Mesothelial cell of epicardium (in vitro differentiated cells): ENCODE data around the gene MAPT. TPM values are rescaled to one million over a fixed set of nuclear protein-coding genes. Genes with fewer than 3 reads are reported as not detected.

Experiments used
- DNase-seq, 2 experiments: peaks; one replicate each; pipeline ENCODE4 v3.0.0; 2021; ENCODE audit warnings: low spot score in 2 of 2; ENCODE audit not compliant: unreplicated experiment in 2 of 2
- H3K27ac Mint-ChIP-seq: 2 replicates; pipeline ENCODE4 v1.8.0; 2021; ENCODE audit warnings: mixed read lengths
- H3K27me3 Mint-ChIP-seq: 2 replicates; pipeline ENCODE4 v1.8.0; 2021; ENCODE audit warnings: low read depth, mixed read lengths
- H3K36me3 Mint-ChIP-seq: 2 replicates; pipeline ENCODE4 v1.8.0; 2021; ENCODE audit warnings: mixed read lengths
- H3K4me1 Mint-ChIP-seq: 2 replicates; pipeline ENCODE4 v1.8.0; 2021; ENCODE audit warnings: mixed read lengths
- H3K4me3 Mint-ChIP-seq: 2 replicates; pipeline ENCODE4 v1.8.0; 2021; ENCODE audit warnings: mild to moderate bottlenecking, moderate library complexity, mixed read lengths
- H3K9me3 Mint-ChIP-seq: 2 replicates; pipeline ENCODE4 v1.8.0; 2021; ENCODE audit warnings: mixed read lengths
- total RNA-seq: library from RNA; stranded (reverse); gene quantifications from 3 replicates; pipeline ENCODE4 v1.2.1, GENCODE V29; 2021
- TF ChIP-seq, protein P1 (sequence below): fragments of 200-600 bp; sonication (generic); IDR thresholded peaks from one replicate; pipeline ENCODE4 v1.5.0; 2021; ENCODE audit warnings: antibody characterized with exemption; ENCODE audit not compliant: unreplicated experiment

The MAPT gene
- total RNA-seq, 1 donor from 2014 or later, result 2.8 TPM

DNA sequence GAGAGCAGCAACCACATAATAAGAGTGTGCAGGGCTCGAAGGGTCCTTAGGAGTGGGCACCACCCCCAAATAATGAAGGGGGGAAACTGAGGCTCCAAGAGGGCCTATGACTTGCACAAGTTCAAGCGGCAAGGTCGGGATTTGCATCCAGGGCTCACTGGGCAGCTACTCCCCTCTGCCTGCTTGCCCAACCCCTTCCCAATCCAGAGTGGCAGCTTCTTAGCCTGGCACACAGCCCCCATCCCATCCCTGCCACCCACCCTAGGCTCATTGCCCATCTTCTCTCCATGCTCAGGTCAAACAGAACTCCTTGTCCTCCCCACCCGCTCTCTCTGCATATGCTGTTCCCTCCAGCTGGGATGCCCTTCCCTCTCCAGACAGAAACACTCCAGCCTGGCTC is 47.3 kb upstream of the MAPT start:
- no peaks in the 10 kb centered on the region for H3K36me3 Mint-ChIP-seq
- TF ChIP-seq, protein P1, sequence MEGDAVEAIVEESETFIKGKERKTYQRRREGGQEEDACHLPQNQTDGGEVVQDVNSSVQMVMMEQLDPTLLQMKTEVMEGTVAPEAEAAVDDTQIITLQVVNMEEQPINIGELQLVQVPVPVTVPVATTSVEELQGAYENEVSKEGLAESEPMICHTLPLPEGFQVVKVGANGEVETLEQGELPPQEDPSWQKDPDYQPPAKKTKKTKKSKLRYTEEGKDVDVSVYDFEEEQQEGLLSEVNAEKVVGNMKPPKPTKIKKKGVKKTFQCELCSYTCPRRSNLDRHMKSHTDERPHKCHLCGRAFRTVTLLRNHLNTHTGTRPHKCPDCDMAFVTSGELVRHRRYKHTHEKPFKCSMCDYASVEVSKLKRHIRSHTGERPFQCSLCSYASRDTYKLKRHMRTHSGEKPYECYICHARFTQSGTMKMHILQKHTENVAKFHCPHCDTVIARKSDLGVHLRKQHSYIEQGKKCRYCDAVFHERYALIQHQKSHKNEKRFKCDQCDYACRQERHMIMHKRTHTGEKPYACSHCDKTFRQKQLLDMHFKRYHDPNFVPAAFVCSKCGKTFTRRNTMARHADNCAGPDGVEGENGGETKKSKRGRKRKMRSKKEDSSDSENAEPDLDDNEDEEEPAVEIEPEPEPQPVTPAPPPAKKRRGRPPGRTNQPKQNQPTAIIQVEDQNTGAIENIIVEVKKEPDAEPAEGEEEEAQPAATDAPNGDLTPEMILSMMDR, result no peak
- H3K4me3 Mint-ChIP-seq, result no peak overlapping the region
- no peak for DNase-seq
- no peaks in the 10 kb centered on the region for H3K9me3 Mint-ChIP-seq
- no peaks in the 10 kb centered on the region for H3K4me1 Mint-ChIP-seq
- no peak overlapping the region for H3K27ac Mint-ChIP-seq
- peaks cover 34% of the 10 kb centered on the region for H3K27me3 Mint-ChIP-seq

DNA sequence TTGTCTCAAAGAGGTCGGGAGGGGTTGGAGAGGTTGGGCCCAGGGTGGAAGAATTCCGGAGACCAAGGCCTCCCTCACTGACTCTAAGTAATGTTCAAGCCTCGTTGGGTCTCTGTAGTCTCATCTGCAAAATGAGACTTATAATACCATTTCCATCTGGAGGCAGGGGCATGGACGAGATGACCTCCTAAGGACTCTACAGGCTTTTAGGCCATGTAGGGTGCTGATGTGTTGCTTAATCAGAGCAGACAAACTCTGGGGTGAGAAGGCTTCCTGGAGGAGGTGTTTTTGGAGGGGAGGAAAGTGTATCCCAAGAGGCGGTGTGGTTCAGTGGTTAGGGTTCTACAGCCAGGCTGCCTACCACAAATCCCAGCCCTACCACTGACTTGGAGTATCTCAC is 46.6 kb upstream of the MAPT start:
- Mint-ChIP-seq H3K4me1 (no peaks in the 10 kb centered on the region), H3K4me3 (no peak overlapping the region), H3K36me3 (no peaks in the 10 kb centered on the region), H3K9me3 (no peaks in the 10 kb centered on the region), H3K27me3 (peaks cover 37% of the 10 kb centered on the region), H3K27ac (no peak overlapping the region)
- DNase-seq, result no peak
- TF ChIP-seq, protein P1, result no peak

DNA sequence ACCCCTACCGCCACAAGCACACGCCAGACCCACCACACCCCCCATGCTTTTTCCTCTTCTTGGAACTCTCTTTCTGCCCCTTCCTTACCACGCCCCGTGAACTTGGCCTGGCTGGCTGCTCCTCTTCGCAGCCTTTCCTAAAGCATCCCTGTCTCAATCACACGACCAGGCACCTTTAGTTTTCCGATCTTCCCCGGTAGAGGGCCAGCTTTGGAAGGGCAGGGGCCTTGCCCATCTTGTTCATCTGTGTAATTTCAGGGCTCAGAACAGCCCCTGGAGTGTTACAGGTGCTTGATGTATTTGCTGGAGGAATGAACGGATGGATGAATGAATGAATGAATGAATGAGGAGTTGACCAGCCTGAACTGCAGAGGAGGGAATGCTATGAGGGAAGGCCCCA is 45.9 kb upstream of the MAPT start:
- Mint-ChIP-seq H3K4me3 (no peak overlapping the region), H3K27ac (no peak overlapping the region), H3K9me3 (no peaks in the 10 kb centered on the region), H3K4me1 (no peaks in the 10 kb centered on the region), H3K36me3 (no peaks in the 10 kb centered on the region), H3K27me3 (peaks cover 34% of the 10 kb centered on the region)
- DNase-seq, result no peak
- TF ChIP-seq, protein P1, result no peak

DNA sequence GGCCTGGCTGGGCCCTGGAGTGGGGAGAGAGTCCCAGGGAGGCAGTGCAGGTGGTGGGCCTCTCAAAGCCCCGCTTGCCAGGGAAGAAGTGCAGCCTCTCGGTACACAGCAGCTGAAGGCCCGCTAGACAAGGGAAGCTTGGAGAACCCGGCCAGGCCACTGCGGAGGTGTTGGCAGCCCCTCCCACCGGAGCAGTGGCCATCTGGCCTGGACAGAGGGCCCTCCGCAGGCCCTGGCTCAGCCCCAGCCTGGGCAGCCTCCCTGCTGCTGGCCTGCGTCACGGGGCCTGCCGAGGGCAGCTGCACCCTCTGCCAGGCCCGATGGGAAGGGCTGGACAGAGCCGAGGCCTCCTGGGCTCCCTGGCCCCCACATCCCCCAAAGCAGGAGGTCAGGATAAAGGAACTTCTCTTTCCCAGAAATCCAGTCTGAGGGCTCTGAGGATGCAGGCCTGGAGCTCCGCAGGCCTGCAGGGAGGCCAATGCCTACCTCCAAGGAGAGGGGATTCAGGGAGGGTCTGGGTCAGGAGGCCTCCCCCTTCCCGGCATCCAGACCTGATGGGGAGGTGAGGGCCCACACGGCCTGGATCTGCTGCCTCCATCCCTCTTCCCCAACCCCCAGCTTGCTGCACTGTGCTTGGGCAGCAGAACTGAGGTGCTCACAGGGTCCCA is 45.4 kb upstream of the MAPT start:
- Mint-ChIP-seq H3K4me1 (no peaks in the 10 kb centered on the region), H3K36me3 (no peaks in the 10 kb centered on the region), H3K27ac (no peak overlapping the region), H3K4me3 (no peak overlapping the region), H3K27me3 (peaks cover 36% of the 10 kb centered on the region), H3K9me3 (no peaks in the 10 kb centered on the region)
- TF ChIP-seq, protein P1, result no peak
- no peak for DNase-seq

DNA sequence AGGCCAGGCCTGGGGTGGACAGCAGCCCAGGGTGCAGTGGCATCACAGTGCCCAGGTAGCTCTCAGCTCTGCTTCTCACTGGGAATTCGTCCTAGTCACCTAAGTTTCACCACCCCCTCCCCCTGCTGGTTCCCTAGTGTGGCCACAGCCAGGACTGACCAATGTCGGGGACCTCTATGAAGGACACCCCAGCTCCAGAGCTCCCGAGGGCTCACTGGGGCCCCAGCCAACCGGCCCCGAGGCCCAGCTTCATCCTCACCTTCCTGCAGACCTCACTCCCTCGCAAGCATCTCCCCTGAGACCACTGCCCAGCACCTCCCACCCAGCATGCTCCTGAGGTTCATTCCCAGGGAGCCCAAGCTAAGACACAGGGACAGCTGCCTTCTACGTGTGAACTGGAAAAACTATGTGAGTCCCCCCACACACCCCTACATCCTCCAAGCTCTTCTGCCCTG is 44.8 kb upstream of the MAPT start:
- Mint-ChIP-seq H3K27ac (no peak overlapping the region), H3K9me3 (no peaks in the 10 kb centered on the region), H3K4me3 (no peak overlapping the region), H3K4me1 (no peaks in the 10 kb centered on the region), H3K36me3 (no peaks in the 10 kb centered on the region), H3K27me3 (peaks cover 40% of the 10 kb centered on the region)
- DNase-seq, result no peak
- TF ChIP-seq, protein P1, result no peak
